Activated CD4-positive, alpha-beta T cell treated with anti-CD3 and anti-CD28 coated beads, Interleukin-2, amount 50 U/mL, for 24 hours (primary cell): Measurements from ENCODE around the gene CTRB1.
A peak's percentile ranks its signal among the peaks of the same experiment; 100 is the strongest.
"Not testable (repeated sequence)": the region's sequence is repeated elsewhere in the genome, so short reads cannot be mapped to it uniquely, and the experiment has no call there.

Experiments used
- DNase-seq, 2 donors: peaks; one replicate each; pipeline ENCODE4 v3.0.0-alpha.2; 2020; ENCODE audit warnings: low read depth in 1 of 2, low spot score in 1 of 2

Gene CTRB1

DNA sequence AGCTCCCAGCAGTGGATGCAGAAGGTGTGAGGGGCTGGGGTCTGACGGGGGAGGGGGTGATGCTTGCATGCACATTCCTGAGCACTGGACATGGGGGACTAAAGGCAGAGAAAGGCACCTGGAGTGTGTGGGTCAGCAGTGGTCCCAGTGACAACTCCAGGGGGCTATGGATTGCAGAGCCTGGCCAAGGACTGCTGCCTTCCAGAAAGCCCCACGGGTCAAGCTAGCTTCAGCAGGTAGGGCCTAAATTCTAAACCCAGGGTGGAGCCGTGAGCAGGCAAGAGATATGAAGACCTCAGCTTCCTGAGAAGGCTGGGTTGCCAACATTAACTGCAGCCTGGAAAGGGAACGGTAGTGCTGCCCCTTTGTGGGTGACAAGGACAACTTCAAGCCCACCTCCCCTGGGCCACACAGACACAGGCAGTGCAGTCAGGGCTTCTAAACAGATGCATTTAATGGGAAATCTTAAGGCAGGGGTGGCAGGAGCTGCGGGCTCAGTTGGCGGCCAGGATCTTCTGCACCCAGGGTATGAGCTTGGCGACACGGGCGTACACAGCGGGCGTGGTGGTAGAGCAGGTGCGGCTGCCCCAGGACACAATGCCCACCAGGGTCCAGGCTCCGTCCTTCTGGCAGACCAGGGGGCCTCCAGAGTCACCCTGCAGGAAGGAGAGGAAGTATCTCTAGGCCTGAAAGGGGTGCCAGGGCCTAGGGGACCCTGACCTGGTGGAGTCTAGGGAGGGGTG lies 14.9 kb upstream of the CTRB1 start:
- DNase-seq, result no peak

DNA sequence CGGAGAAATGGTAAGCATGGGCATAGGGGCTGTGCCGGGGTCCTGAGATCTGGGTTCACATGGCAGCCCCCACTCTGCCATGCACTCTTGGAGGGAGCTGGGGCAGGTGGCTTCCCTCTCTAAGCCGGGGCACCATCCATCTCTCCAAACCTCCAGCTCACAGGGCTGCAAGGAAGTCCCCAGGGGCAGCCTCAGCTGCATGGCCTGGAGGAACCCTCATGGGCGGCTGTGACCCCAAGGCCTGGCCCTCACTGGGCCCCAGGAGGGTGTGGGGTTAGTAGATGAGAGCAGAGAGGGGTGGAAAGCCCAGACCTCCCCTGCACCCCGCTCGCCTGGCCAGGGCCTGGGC lies 14.4 kb upstream of the CTRB1 start:
- no peak for DNase-seq

DNA sequence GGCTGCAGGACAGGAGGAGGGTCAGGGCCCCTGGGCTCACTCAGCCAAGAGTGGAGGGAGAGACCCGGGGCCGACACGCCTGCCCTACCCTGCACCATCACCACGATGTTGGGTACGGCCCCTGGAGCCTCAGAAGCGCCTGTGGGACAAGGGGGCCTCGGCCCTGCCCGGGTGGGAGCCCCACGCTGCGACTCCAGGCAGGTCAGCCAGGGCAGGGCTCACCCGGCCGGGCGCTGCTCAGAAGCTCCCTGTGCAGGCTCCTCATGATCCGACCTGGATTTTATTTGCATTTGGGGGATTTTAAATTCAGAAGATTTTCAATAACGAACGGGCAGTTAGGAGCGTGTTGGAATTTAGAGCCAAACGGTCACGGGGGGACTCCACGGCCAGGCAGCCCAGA lies 13.9 kb upstream of the CTRB1 start:
- not testable (repeated sequence) for DNase-seq

DNA sequence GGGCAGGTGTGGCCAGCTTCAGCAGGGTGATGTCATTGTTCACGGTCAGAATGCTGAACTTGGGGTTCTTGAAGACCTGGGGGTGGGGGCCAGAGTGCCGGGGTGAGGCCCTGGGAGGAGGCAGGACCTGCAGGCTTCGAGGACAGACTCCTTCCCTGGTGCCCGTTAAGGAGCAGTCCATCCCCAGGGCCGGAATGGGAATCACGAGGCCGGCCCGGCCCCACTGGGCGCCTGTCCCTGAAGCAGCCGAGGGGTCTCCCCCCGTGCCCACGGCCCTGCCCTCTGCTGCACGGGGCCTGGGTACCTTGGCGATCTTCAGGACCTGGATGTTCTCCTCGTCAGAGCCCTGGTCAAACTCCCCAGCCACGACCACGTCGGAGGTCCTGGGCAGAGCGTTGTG lies 13.3 kb upstream of the CTRB1 start:
- not testable (repeated sequence) for DNase-seq

DNA sequence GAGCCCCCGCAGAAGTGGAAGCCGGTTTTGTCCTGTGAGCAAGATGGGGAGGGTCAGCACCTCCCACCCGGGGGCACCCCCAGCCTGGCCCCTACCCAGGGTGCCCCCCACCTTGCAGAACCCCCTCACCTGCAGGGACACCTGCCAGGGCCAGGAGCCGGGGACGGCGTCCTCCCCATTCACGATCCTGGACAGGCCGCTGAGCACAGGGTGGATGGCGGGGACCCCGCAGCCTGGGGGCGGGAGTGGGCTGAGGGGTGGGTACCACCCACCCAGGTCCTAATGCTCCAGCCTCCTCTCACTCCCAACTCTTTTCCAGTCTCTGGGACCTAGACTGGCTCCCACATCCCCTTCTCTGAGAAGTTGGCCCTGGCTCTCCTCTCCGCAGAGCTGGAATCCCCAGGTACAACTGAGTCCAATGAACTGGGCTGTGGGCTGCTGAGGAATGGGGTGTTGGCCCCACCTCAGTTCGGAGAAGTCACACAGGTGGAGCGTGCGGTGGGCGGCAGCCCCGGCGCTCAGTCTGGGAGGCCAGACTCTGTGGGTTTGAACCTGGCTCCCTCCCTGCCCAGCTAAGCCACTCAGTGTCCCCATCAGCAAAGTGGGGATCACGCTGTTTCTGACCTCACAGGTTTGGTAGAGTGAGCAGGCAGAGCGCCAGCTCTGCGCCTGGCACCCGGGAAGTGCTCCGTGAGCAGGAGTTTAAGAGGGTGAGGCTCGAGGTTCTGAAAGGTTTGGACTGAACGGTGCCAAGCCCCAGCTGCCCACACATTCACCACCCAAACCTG lies 12.6 kb upstream of the CTRB1 start:
- not testable (repeated sequence) for DNase-seq

DNA sequence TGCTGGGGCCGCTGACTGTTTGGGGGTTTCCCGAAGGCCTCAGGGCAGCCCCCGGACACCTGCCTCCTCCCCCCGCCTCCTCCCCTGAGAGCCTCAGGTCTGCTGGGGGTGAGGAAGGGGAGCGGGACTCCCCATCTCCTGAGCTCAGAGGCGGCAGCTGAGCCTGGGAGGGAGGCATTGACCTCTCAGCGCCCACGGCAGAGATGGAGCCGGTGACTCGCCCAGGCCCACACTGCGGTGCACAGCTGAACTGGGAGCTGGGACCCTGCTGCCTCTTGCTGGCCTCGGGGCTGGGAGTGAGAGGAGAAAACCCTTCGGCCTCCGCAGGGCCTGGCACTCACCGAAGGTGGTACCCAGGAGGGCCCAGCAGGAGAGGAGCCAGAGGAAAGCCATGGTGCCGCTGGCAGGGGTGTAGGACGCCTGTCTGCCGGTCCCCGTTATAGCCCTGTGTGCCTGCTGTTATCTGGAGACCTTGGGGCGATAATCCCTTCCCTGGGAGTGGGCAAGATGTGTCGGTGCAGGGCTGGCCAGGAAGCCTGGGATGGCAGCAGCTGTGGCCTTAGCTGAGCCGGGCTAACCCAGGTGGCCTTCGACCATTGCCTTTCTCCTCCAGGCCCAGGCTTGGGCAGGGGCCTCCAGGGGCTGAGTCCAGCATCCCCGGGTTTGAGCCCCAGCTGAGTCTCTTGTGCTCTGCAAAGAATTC lies 11.9 kb upstream of the CTRB1 start, which contains the start of gene CTRB2:
Gene CTRB2 (minus strand): TSS at position 413 of the 703 bp plus-strand sequence. CDS start 20 bp downstream, at position 393.
- no peak for DNase-seq

DNA sequence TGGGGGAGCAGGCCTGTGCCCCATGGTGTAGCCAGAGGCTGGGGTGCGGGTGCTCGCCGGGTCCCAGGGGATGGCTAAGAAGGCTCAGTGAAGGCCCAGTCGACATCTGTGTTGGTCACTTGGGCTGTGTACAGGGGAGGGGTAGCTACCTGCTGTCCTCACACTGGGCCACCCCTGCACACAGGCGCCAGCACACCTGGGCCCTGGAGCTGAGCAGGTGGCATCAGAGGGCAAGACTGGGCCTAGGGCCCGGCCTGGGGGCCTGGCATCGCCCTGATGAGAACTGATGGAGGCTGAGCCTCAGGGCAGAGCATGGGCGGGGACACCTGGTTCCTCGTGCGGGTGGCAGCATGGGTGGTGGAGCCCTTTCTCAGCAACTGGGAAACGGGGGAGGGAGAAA lies 11.0 kb upstream of the CTRB1 start:
- no peak for DNase-seq

DNA sequence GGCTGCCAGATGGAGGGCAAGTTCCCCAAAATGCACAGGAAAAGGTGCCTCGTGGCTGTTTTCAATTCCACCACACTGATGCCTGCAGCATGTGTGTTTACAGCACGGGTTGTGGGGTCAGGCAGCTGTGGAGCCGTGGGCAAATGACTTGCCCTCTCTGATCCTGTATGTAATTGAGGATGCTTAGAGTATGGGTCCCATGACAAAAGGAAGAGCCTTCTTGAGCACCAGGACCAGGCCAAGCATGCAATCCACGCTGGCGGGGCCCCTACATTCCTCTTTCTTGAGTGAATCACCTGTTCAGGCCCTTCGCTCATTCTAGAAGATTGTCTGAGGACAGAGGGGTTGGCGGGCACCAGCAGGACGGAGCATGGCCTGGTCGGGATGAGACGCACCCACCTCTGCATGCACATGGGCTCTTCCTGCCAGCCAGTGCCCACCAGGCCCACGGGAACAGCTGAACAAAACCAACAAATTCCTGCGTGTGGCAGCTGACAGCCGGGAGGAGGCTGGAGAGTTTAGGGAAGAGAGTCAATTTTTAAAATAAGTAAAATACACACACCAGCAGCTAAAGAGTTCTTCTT lies 10.5 kb upstream of the CTRB1 start:
- DNase-seq, result no peak

DNA sequence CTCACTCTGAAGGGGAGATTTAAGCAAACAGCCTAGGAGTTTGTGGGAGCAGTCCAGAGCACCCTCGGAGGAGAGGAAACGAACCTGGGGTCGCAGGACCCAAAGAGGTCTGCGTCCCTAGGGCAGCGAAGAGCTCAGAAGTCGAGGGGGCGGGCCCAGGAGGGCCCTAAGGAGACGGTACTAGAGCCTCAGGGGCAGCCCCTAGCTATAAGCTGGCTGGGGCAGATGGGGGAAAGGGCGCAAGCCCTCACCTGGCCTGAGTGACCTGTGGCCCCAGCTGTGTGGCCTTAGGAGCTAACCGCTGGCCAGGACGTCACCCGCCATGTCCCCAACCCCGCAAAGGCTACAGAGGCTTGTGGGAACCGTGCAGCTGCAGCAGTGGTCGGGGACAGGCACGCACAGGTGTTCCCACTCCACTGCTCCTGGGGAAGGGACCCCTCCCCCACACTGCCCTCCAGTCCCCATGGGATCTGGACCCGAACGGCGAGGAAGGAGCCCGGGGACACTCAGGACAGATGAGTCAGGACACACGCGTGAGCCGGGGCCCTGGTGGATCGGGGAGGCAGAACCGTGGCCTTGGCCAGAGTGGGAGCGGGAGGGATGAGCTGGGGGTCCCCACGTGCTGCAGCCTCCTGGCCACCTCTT lies 9.8 kb upstream of the CTRB1 start:
- DNase-seq, result no peak

DNA sequence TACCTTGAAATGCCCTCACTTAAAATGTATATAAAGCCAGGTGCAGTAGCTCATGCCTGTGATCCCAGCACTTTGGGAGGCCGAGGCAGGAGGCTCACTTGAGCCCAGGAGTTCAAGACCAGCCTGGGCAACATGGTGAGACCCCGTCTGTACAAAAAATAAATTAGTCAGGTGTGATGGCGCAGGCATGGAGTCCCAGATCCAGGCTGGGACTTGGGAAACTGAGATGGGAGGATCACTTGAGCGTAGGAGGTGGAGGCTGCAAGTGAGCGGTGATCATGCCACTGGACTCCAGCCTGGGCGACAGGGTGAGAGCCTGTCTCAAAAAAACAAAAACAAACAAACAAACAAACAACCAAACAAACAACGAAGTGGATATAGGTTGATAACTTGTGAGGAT lies 9.3 kb upstream of the CTRB1 start:
- not testable (repeated sequence) for DNase-seq

DNA sequence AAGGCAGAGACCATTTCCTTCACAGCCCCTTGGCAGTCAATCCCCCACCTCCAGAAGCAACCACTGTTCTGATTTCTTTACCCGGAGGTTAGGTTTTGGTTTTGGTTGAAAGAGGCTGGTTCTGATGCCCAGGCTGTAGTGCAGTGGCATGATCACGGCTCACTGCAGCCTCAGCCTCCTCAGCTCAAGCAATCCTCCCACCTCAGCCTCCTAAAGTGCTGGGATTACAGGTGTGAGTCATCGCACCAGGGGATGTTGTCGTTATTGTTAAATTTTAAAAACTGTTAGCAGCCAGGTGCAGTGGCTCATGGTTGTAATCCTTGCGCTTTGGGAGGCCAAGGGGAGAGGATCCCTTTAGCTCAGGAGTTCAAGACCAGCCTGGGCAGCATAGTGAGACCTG lies 8.8 kb upstream of the CTRB1 start:
- DNase-seq, result no peak

DNA sequence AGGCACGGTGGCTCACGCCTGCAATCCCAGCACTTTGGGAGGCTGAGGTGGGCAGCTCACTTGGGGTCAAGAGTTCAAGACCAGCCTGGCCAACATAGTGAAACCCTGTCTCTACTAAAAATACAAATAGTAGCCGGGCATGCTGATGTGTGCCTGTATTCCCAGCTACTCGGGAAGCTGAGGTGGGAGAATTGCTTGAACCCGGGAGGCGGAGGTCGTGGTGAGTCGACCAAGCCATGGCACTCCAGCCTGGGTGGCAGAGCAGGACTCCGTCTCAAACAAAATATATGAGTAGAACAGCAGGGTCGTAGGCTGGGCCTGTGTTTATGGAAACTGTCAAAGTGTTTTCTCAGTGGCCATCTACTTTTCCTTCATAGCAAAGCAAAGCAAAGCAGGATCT lies 7.5 kb upstream of the CTRB1 start:
- DNase-seq, result not testable (repeated sequence)

DNA sequence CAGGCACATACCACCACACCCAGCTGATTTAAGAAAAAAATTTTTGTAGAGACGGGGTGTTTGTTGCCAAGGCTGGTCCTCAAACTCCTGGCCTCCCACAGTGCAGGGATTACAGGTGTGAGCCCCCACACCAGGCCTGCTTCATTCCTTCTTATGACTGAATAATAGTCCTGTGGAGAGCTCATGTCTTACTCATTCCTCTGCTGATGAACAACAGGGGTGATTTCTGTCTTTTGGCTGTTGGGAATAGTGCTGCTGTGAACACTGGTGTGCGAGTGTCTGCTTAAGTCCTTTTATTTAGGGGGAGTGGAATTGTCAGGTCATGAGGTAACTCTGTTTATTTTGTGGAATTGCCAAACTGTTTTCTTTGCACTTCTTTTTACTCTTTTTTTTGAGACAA lies 2.7 kb upstream of the CTRB1 start:
- no peak for DNase-seq

DNA sequence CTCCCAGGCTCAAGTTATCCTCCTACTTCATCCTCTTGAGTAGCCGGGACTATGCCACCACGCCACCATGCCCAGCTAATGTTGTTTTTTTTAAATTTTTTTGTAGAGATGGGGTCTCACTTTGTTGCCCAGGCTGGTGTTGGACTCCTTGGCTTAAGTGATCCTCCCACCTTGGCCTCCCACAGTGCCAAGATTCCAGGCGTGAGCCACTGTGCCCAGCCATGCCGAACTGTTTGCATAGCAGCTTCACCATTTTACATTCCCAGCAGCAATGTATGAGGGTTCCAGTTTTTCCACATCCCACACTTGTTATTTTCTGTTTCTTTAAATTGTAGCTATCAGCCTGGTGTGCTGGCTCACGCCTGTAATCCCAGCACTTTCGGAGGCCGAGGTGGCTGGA lies 2.2 kb upstream of the CTRB1 start:
- no peak for DNase-seq

DNA sequence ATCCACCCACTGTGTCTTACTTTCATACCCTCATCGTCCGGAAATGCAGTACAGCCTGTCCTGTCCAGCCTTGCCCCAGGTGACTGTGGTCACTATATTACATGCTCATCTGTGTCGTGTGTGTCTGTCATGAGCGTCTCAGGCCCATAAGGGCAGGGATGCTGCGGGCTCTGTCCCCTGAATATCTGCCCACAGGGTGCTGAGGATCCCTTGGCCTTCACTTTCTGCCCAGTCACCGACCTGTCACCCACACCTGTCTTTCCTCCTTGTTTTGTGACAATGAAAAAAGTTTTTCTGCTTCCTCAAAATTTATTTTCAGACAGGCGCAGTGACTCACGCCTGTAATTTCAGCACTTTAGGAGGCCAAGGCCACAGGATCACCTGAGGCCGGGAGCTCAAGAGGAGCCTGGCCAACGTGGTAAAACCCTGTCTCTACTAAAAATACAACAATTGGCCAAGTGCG lies 1.4 kb upstream of the CTRB1 start:
- no peak for DNase-seq

DNA sequence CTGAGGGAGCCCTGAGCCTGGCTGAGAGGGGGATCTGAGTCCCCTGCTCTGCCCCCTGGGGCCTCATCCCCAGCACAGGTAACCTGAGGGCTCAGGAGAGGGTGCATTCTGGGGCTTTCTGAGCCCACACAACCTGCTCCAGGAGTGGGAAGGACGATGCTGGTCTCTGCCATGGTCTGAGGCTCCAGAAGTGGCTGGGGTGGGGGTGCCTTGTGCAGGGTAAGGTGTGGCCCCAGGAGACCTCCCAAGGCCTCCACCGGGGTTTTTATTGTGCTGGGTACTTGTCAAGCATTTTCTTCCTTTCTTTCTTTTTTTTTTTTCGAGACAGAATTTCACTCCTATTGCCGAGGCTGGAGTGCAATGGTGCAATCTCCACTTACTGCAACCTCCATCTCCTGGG lies 300 bp downstream of the CTRB1 start:
- DNase-seq, result no peak

DNA sequence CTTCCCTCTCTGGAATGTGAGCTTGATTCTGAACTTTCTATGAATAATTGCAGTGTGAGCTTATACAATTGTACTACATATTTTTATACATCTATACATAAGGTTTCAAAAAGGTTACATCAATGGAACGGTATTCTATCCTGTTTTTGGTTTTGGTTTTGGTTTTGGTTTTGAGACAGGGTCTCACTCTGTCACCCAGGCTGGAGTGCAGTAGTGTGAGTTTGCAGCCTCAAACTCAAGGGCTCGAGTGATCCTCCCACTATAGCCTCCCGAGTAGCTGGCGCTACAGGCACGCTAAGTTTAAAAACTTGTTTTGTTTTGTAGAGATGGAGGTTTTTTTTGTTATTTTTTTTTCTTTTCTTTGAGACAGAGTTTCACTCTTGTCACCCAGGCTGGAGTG lies 1.1 kb downstream of the CTRB1 start:
- peak in 1 of 2 donors; percentile 33 for DNase-seq

DNA sequence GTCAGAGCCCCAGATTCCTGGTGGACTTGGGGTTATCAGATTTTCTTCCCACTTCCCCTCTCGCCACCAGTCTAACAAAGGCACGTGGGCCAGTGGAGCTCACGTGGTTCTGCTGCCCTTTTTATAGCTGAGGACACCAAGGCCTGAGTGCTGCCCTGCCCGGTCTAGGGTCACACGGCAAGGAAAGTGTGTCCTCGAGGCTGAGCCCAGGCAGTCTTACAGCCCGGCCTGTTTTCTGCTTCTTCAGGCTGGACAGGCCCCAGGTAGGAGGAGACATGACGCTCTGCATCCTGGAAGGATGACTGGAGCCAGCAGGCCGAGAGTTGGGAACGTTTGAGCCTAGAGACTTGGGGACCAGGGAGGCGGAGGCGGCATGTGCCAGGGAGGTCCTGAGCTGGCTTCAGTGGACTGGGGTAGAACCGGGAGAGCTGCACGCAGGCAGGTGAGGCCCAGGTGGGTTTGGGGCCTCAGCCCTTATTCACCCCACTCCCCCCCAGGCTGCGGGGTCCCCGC lies 3.5 kb downstream of the CTRB1 start:
- no peak for DNase-seq

DNA sequence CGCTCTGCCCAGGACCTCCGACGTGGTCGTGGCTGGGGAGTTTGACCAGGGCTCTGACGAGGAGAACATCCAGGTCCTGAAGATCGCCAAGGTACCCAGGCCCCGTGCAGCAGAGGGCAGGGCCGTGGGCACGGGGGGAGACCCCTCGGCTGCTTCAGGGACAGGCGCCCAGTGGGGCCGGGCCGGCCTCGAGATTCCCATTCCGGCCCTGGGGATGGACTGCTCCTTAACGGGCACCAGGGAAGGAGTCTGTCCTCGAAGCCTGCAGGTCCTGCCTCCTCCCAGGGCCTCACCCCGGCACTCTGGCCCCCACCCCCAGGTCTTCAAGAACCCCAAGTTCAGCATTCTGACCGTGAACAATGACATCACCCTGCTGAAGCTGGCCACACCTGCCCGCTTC lies 4.3 kb downstream of the CTRB1 start:
- not testable (repeated sequence) for DNase-seq

DNA sequence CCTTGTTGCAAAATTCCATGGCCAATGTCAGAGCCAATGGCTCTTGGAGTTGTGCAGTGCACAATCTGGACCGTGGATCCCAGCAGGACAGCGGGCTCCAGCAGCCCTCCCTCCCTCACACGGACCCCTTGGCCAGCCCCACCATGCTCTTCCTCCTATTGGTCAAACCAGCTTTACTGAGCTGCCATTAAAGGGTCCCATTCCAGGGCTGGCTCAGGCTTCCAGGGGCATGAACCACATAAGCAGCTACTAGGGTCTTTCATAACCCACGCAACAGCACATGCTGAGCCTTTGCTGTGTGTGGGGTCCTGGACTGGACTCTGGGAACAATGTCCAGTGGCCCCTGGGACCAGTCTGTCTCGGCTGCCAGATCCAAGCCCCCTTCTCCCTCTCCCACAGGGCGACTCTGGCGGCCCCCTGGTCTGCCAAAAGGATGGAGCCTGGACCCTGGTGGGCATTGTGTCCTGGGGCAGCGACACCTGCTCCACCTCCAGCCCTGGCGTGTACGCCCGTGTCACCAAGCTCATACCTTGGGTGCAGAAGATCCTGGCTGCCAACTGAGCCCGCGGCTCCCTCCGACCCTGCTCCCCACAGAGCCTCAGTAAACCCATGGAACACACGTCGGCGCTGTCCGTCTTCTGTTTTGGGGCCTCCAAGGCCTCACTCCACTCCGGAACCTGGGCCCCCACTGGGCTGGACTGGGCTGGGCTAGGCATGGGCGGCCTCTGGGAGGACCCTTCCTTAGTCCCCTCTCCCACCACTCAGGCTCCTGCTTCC lies 5.7 kb downstream of the CTRB1 start:
- no peak for DNase-seq
